HG03025 (cell line): Measurements from ENCODE around the gene GSN.
A peak's percentile ranks its signal among the peaks of the same experiment; 100 is the strongest.

Experiments
- ATAC-seq: cut with Tn5 transposase; IDR thresholded peaks from one replicate; pipeline ENCODE4 v1.9.1; 2021; ENCODE audit warnings: mild to moderate bottlenecking, moderate library complexity; ENCODE audit not compliant: unreplicated experiment, low FRiP score

GSN gene

GRCh38 chr9:121242959-121243346 lies 25.0 kb upstream of the GSN start:
- no peak for ATAC-seq

- ATAC-seq = no peak
Measured at GRCh38 chr9:121246821-121247561, 21.0 kb upstream of the GSN start.

DNA sequence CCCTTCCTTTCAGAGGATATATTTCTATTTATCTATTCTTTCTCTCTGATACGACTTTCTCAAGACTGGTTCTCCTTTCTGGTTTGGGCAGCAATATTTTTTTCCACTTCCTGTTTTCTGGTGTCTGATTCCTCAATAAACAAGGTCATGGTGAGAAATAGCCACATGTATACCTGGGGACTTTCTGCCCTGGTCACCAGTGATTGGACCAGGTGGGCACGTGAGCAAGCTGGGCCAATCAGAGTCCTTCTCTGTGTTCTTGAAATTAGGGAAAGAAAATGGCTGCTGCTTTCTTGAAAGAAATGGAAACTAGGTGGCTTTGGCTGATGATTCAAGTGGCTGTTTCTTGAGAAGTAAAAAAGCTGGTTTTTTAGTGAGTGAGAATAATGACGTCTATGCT lies 18.4 kb upstream of the GSN start:
- no peak for ATAC-seq

DNA sequence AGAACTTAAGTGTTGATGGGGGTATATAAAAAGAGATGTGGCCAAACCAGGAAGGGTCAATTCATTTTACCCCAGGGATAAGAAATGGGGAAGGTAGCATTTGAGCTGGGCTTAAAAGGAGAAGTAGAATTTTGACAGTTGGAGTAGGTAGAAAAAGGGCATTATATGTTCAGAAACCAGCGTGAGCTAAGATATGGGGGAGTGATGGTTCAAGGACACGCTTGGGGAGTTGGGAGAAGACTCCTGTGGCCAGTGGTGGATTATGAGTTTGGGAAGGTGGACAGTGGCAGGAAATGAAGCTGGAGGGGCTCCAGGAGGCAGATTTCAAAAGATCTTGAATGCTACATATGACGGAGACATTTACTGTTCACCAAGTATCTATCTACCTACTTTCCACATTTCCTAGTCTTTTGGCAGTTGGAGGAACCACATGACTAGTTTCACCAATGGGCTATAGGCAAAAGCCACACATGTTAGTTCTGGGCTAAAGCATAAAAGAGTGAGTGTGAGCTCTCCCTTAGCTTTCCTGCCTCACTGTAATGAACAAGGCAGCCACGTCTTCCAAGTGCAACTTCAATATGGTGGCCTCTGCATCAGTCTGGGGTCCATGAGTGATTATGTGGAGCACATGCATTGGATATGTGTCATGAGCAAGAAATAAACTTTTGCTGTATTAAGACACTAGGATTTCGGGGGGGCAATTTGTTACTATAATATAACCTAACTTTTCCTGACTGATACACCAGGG lies 15.7 kb upstream of the GSN start:
- no peak for ATAC-seq

GRCh38 chr9:121253162-121253561 lies 14.8 kb upstream of the GSN start:
- no peak for ATAC-seq

DNA sequence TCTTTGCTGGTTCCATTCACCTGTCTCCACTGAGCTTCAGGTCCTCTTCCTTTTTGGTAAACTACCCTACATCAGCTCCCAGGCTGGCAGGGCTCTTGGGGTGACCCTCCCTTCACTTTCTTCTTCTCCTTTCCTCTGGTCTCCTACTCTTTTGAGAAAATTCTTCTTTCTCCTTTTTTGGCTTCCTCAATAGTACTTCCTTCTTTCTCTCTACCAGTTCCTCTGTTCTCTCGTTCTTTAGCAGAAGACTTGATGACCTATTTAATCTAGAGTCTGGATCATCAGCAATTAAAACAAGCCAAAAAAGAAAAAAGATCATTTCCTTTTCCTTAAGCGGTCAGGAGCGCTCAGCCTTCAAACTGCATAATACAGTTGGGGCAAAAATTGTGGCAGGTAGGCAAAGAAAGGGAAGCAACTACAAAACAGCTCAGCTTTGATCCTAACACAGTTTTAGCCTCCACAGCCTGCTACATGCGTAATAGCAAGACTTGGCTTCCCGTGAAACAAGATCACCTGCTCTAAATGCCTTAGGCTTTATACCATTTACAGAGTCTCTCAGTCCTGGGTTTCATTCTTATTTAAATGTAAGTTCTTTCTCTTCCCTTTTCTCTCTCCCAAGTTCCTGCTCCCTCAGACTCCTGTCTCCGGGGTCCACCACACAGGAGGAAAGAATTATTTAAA lies 14.0 kb upstream of the GSN start:
- no peak for ATAC-seq

- no peak for ATAC-seq
Measured at GRCh38 chr9:121259498-121259897, 8.5 kb upstream of the GSN start.

DNA sequence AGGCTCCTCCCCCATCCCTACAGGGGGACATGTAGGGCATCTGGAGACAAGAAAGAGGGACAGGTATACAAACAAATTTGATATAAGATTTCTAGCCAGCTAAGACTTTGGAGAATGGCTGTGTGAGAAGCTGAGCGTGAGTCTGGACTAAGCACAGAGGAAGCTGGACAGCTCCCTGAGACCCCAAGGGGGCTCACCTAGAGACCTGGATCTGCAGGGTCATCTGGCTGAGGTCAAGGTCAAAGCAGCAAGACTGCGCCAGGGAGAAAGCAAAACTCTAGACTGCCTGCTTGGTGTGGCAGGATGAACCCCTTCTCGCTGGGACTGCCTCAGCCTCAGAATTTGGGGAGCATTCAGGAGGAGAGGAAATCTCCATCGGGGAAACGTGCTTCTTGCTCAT lies 8.0 kb upstream of the GSN start:
- no peak for ATAC-seq

- ATAC-seq = no peak
Measured at GRCh38 chr9:121260457-121261106, 7.4 kb upstream of the GSN start.

- no peak for ATAC-seq
Measured at GRCh38 chr9:121261107-121261460, 6.9 kb upstream of the GSN start.

DNA sequence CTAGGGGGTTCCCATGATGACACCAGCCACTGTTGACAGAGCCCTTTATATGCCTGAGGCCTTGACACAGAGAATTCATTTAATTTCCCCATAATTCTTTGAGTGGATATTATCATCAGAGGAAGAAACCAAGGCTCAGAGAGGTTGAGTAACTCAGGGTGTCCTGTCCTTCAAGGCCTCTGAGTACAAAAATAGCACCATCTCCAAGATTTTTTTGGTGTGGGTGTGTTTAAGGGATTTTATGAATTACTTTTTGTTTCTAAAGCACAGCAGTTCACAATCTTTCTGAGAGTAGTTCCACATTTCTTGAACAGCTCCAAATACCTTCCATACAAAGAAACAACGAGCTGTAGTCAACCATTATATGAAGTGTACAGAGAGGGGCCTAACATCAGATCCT lies 6.2 kb upstream of the GSN start:
- no peak for ATAC-seq

- no peak for ATAC-seq
Measured at GRCh38 chr9:121262423-121262822, 5.5 kb upstream of the GSN start.

GRCh38 chr9:121262953-121263352 lies 5.0 kb upstream of the GSN start:
- ATAC-seq = no peak

DNA sequence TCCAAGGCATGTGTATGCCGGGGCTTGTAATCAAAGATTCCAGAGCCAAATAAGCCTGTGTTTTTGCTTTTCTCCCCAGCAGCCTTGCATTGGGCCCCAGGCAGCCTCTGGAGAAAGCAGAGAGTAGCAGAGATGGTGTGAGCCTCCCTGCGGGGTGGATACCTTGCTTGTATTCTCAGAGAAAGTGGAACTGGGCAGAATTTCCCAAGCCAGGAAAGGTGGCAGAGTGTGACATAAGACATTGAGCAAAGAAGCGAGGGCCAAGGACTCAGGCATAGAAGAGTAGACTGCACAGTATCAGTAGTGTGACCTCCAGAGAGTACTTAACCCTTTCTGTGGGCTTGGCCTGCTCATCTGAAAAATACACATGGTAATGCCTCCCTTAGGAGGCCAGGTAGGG lies 1.6 kb upstream of the GSN start:
- ATAC-seq = no peak

GRCh38 chr9:121266906-121267650 lies 884 bp upstream of the GSN start:
- no peak for ATAC-seq

DNA sequence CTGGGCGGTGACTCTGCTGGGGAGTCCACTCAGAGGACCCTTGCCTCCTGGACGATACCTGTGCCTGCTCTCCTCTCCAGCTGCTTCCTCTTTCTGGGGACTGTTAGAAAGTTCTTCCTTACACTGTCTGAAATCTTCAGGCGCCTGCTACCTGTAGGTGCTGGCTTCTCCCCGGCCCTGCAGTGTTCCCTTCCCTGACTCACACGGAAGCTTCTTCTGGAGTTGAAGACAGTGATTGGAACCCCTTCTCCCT lies 562 bp downstream of the GSN start:
- ATAC-seq = peak; percentile 28

- ATAC-seq = no peak
Measured at GRCh38 chr9:121268851-121269641, 1.1 kb downstream of the GSN start.

DNA sequence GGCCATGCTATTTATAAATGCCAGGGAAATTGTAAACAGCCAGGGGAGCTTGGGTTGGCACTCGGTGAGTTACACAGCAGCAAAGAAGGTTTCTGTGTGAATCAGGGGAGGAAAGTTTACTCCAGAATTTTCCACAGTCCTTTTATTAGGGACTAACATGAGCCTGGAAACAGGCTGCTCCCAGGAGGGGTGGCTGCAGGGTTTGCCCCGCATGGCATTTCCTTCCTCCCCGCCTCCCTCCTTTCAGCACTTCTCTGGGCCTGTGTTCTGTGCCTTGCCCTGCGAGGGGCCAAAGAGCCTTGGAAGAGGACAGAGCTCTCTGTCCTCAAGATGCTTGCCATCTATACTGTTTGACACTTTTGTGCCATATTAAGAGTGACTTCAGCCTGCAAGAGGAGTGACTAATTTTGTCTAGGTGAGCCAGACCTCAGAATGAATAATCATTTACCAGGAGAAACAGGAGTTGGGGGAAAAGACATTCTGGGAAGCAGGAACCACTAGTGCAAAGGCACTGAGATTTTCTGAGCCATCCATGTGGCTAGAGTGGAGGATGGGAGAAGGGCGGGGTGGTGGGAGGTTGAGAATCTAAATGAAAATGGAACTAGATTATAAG lies 1.8 kb downstream of the GSN start:
- no peak for ATAC-seq
